SK-N-SH treated with all-trans-retinoic acid at 6 μM for 48 hours (cell line): Measurements from ENCODE around the gene CLEC16A.
A peak's percentile ranks its signal among the peaks of the same experiment; 100 is the strongest.

Source experiments
- ATAC-seq: fragments of 200-7000 bp; cut with Tn5 transposase; 3 replicates; pipeline ENCODE4 v1.9.1; 2020; ENCODE audit warnings: mild to moderate bottlenecking, moderate library complexity
- ARNTL ChIP-seq: fragments of 450-650 bp; formaldehyde crosslinking; IDR thresholded peaks from 2 replicates; pipeline ENCODE4 v1.5.0; 2020; ENCODE audit warnings: low read depth, mild to moderate bottlenecking, moderate library complexity, borderline replicate concordance
- CREB5 ChIP-seq: fragments of 250-450 bp; sonication (Bioruptor Pico); IDR thresholded peaks from 2 replicates; pipeline ENCODE4 v1.5.1; 2020; ENCODE audit warnings: low read depth, mild to moderate bottlenecking, moderate library complexity
- CSDC2 ChIP-seq: fragments of 250-450 bp; sonication (Bioruptor Pico); IDR thresholded peaks from 2 replicates; pipeline ENCODE4 v1.5.0; 2020; ENCODE audit warnings: mild to moderate bottlenecking, moderate library complexity
- CSRNP3 ChIP-seq: fragments of 250-450 bp; sonication (Bioruptor Pico); IDR thresholded peaks from 2 replicates; pipeline ENCODE4 v1.5.1; 2021; ENCODE audit warnings: mild to moderate bottlenecking, moderate library complexity
- ESRRG ChIP-seq: fragments of 250-450 bp; sonication (Bioruptor Pico); IDR thresholded peaks from 2 replicates; pipeline ENCODE4 v1.6.1; 2021; ENCODE audit warnings: mild to moderate bottlenecking
- GLIS3 ChIP-seq: fragments of 250-450 bp; sonication (Bioruptor Pico); IDR thresholded peaks from 2 replicates; pipeline ENCODE4 v1.5.0; 2020; ENCODE audit warnings: mild to moderate bottlenecking, moderate library complexity
- ISL1 ChIP-seq: fragments of 250-450 bp; sonication (Bioruptor Pico); IDR thresholded peaks from 2 replicates; pipeline ENCODE4 v2.1.2; 2022; ENCODE audit warnings: mild to moderate bottlenecking, moderate library complexity
- OSR1 ChIP-seq: fragments of 250-450 bp; sonication (Bioruptor Pico); IDR thresholded peaks from 2 replicates; pipeline ENCODE4 v1.8.0; 2022; ENCODE audit warnings: moderate library complexity, mild to moderate bottlenecking, inconsistent platforms
- PATZ1 ChIP-seq: fragments of 250-450 bp; sonication (Bioruptor Pico); IDR thresholded peaks from 2 replicates; pipeline ENCODE4 v1.8.0; 2020; ENCODE audit warnings: mild to moderate bottlenecking, moderate library complexity, borderline replicate concordance
- PPARA ChIP-seq: fragments of 250-450 bp; sonication (Bioruptor Pico); IDR thresholded peaks from 2 replicates; pipeline ENCODE4 v1.5.0; 2020; ENCODE audit warnings: mild to moderate bottlenecking, borderline replicate concordance
- RARB ChIP-seq: fragments of 250-450 bp; sonication (Bioruptor Pico); IDR thresholded peaks from 2 replicates; pipeline ENCODE4 v1.8.0; 2021; ENCODE audit warnings: mild to moderate bottlenecking, moderate library complexity
- SNAI2 ChIP-seq: fragments of 250-450 bp; sonication (Bioruptor Pico); IDR thresholded peaks from 2 replicates; pipeline ENCODE4 v1.5.0; 2020; ENCODE audit warnings: mild to moderate bottlenecking, moderate library complexity
- TCF4 ChIP-seq: fragments of 250-450 bp; sonication (Bioruptor Pico); IDR thresholded peaks from 2 replicates; pipeline ENCODE4 v1.8.0; 2021; ENCODE audit warnings: mild to moderate bottlenecking, moderate library complexity, borderline replicate concordance
- TOX ChIP-seq: fragments of 250-450 bp; sonication (Bioruptor Pico); IDR thresholded peaks from 2 replicates; pipeline ENCODE4 v1.8.0; 2021; ENCODE audit warnings: mild to moderate bottlenecking, moderate library complexity, borderline replicate concordance
- TSHZ2 ChIP-seq: fragments of 250-450 bp; sonication (Bioruptor Pico); IDR thresholded peaks from 2 replicates; pipeline ENCODE4 v1.5.0; 2020; ENCODE audit warnings: mild to moderate bottlenecking, moderate library complexity
- ZC3H10 ChIP-seq: fragments of 250-450 bp; sonication (Bioruptor Pico); IDR thresholded peaks from 2 replicates; pipeline ENCODE4 v1.5.1; 2021; ENCODE audit warnings: mild to moderate bottlenecking, moderate library complexity
- ZFP3 ChIP-seq: fragments of 250-450 bp; sonication (Bioruptor Pico); IDR thresholded peaks from 2 replicates; pipeline ENCODE4 v1.5.0; 2020; ENCODE audit warnings: mild to moderate bottlenecking, moderate library complexity
- ZFP30 ChIP-seq: fragments of 450-650 bp; formaldehyde crosslinking; IDR thresholded peaks from 2 replicates; pipeline ENCODE4 v1.5.0; 2022; ENCODE audit warnings: mild to moderate bottlenecking, moderate library complexity
- ZNF565 ChIP-seq: fragments of 450-650 bp; formaldehyde crosslinking; conservative IDR thresholded peaks from 2 replicates; pipeline ENCODE4 v1.5.0; 2020; ENCODE audit warnings: low read depth, mild to moderate bottlenecking, moderate library complexity
- ZNF70 ChIP-seq: fragments of 450-650 bp; formaldehyde crosslinking; IDR thresholded peaks from 2 replicates; pipeline ENCODE4 v1.5.0; 2020; ENCODE audit warnings: mild to moderate bottlenecking, moderate library complexity
- ZNF8 ChIP-seq: fragments of 450-650 bp; formaldehyde crosslinking; IDR thresholded peaks from 2 replicates; pipeline ENCODE4 v1.5.0; 2020; ENCODE audit warnings: mild to moderate bottlenecking, moderate library complexity

CLEC16A gene

GRCh38 chr16:11094857-11095565 is 150.6 kb downstream of the CLEC16A start (continued):
- no peak for TF ChIP-seq ZC3H10
- TF ChIP-seq ARNTL (CRISPR knock-in tag) = no peak
- TF ChIP-seq ZNF70 (CRISPR knock-in tag) = no peak
- no peak for TF ChIP-seq GLIS3 (CRISPR knock-in tag)
- no peak for TF ChIP-seq ZNF8

- TF ChIP-seq ESRRG (CRISPR knock-in tag) (no peak), ARNTL (CRISPR knock-in tag) (no peak), CREB5 (no peak), PPARA (CRISPR knock-in tag) (no peak), PATZ1 (no peak), TCF4 (no peak), ZNF565 (CRISPR knock-in tag) (no peak), ZFP3 (no peak), ZFP30 (CRISPR knock-in tag) (no peak)
- TF ChIP-seq, all 23 proteins: peak for 0
Observed at GRCh38 chr16:11095935-11096334, 151.6 kb downstream of the CLEC16A start.

GRCh38 chr16:11097094-11097786 is 152.9 kb downstream of the CLEC16A start:
- TF ChIP-seq SNAI2 (CRISPR knock-in tag) = no peak
- peak; percentile 44; the same call in 1 of the 2 replicates for TF ChIP-seq TCF4
- TF ChIP-seq PPARA (CRISPR knock-in tag) = no peak
- no peak for TF ChIP-seq GLIS3 (CRISPR knock-in tag)
- ATAC-seq = no peak

More at GRCh38 chr16:11095935-11096334, 151.6 kb downstream of the CLEC16A start:
- ATAC-seq = no peak

- ATAC-seq = no peak
- TF ChIP-seq TOX (CRISPR knock-in tag) (no peak), ZC3H10 (no peak), RARB (CRISPR knock-in tag) (no peak), TSHZ2 (no peak), ZFP30 (CRISPR knock-in tag) (no peak), GLIS3 (CRISPR knock-in tag) (no peak), PATZ1 (no peak), ARNTL (CRISPR knock-in tag) (no peak), ISL1 (CRISPR knock-in tag) (no peak), CSRNP3 (CRISPR knock-in tag) (no peak), CSDC2 (CRISPR knock-in tag) (no peak), PPARA (CRISPR knock-in tag) (no peak), TCF4 (no peak), OSR1 (CRISPR knock-in tag) (no peak)
Observed at GRCh38 chr16:11097787-11098167, 153.4 kb downstream of the CLEC16A start.
